ENCODE data around the gene SPATA6. TPM values are rescaled to one million over a fixed set of nuclear protein-coding genes. Genes with fewer than 3 reads are reported as not detected.

The SPATA6 gene
- total and polyA plus RNA-seq, 2 of the 8 experiments (the other 6 are each of a cell fraction or from before 2014, with no cell fraction given) = 2.4 to 17.2 TPM

GRCh38 chr1:48387409-48387808, 84.6 kb downstream of the SPATA6 start:
- Histone ChIP-seq H3K79me1 (ENCODE audit: low read depth, low read length) (no peaks in the 10 kb centered on the region; the same call in 1 of the 2 replicates), H3K56ac (replicated peaks; ENCODE audit: insufficient read length, low read depth, low read length) (no peak overlapping the region), H3K4me2 (ENCODE audit: insufficient read depth in 1 of 2, low read depth in 2 of 2, low read length in 2 of 2) (no peak overlapping the region), H2BK5ac (ENCODE audit: low read depth, low read length) (no peak overlapping the region), H3K14ac (ENCODE audit: insufficient read length) (no peak overlapping the region), H4K5ac (ENCODE audit: insufficient read length, low read depth, low read length) (no peak overlapping the region), H2BK20ac (ENCODE audit: low read length) (no peak overlapping the region), H2AK5ac (ENCODE audit: low read depth, low read length) (no peak overlapping the region), H3K36me3 (ENCODE audit: control insufficient read depth in 2 of 4, insufficient read depth in 4 of 4, low read length in 3 of 4) (peaks cover 0 to 4% (median 0%) of the 10 kb centered on the region in 4 experiments; a peak in 1 of 8 replicates), H3K27ac (ENCODE audit: low read depth, low read length) (no peak overlapping the region), H2BK120ac (replicated peaks; ENCODE audit: low read depth, low read length) (no peak overlapping the region), H3K9me3 (ENCODE audit: insufficient read depth in 2 of 2, low read depth in 1 of 2, low read length in 1 of 2) (peaks cover 0 to 4% of the 10 kb centered on the region in 2 experiments; a peak in 1 of 4 replicates), H4K20me1 (replicated peaks in 1 of 2; ENCODE audit: control insufficient read depth in 1 of 2, insufficient read depth in 2 of 2, low read length in 2 of 2) (no peaks in the 10 kb centered on the region), H3K4me1 (replicated peaks in 1 of 4; ENCODE audit: control insufficient read depth in 3 of 4, insufficient read depth in 4 of 4, low read length in 3 of 4) (no peaks in the 10 kb centered on the region), H3K4me3 (ENCODE audit: extremely low read depth in 1 of 4, insufficient read depth in 2 of 4, low read depth in 3 of 4, low read length in 4 of 4) (no peak overlapping the region), H4K91ac (replicated peaks; ENCODE audit: insufficient read length, low read length) (no peak overlapping the region), H4K8ac (ENCODE audit: extremely low read depth, insufficient read depth, low read length) (no peak overlapping the region), H2AFZ (ENCODE audit: low read length) (no peak overlapping the region), H3K23me2 (ENCODE audit: low read depth, low read length) (no peaks in the 10 kb centered on the region), H2BK15ac (ENCODE audit: low read length) (no peak overlapping the region), H3K18ac (ENCODE audit: extremely low read depth, low read length) (no peak overlapping the region), H3K23ac (ENCODE audit: insufficient read length) (no peak overlapping the region), H3K27me3 (replicated peaks in 1 of 4; ENCODE audit: control insufficient read depth in 3 of 4, extremely low read depth in 1 of 4, insufficient read depth in 3 of 4, low read length in 3 of 4) (no peaks in the 10 kb centered on the region), H3K79me2 (ENCODE audit: control insufficient read depth in 1 of 2, insufficient read depth in 2 of 2, low read length in 2 of 2) (no peaks in the 10 kb centered on the region), H2BK12ac (ENCODE audit: low read depth, low read length) (no peak overlapping the region), H3K9ac (replicated peaks in 1 of 4; ENCODE audit: extremely low read depth in 1 of 4, low read depth in 3 of 4, low read length in 3 of 4) (no peak overlapping the region), H3K4ac (replicated peaks; ENCODE audit: insufficient read length, low read depth, low read length) (no peak overlapping the region)
- ChIA-PET POLR2A (ENCODE audit: partially characterized antibody) (no interaction called here), CTCF (ENCODE audit: partially characterized antibody) (no interaction called here)
- FAIRE-seq = no peak
- no peak for DNase-seq (ENCODE audit: low read depth in 1 of 2, low spot score in 2 of 2)
- TF ChIP-seq CTBP2 (IDR thresholded peaks at IDR 0.05; ENCODE audit: borderline replicate concordance, insufficient read depth, insufficient read length, low read length) (no peak), SRF (IDR thresholded peaks at IDR 0.05; ENCODE audit: low read depth, low read length) (no peak)
- 95% methylated on average over 3 of the region's 3 CpGs; no CpG with 5 or more reads in 1 of the 2 experiments for WGBS, 2 experiments (ENCODE audit: extremely low coverage in 1 of 2, insufficient coverage in 1 of 2, insufficient read length in 1 of 2, insufficient replicate concordance in 2 of 2, low coverage in 1 of 2, low lambda C conversion rate in 2 of 2, missing lambda C conversion rate in 1 of 2)

Measured in H1 (cell line).